Natural killer cell (primary cell): ENCODE data around the gene CDC42EP1. TPM values are rescaled to one million over a fixed set of nuclear protein-coding genes. Genes with fewer than 3 reads are reported as not detected.
"Not testable (repeated sequence)": the region's sequence is repeated elsewhere in the genome, so short reads cannot be mapped to it uniquely, and the experiment has no call there.

Source experiments
- ATAC-seq, 3 donors: fragments of 150-1000 bp in 2 of 3; fragments of 200-7000 bp in 1 of 3; cut with Tn5 transposase; 1 replicate in 1 of 3; 2 replicates in 2 of 3; pipeline ENCODE4 v1.10.0; 2021; ENCODE audit warnings: mild to moderate bottlenecking in 2 of 3, moderate library complexity in 2 of 3
- DNase-seq, 2 donors: peaks; one replicate each; pipeline versions ENCODE4 v3.0.0 to v3.0.0-alpha.2; 2013 to 2021; ENCODE audit warnings: mixed read lengths in 1 of 2
- H3K27ac ChIP-seq: one replicate; pipeline ENCODE4 v1.5.1; 2013; ENCODE audit warnings: mild to moderate bottlenecking, low read length
- H3K27me3 ChIP-seq: one replicate; pipeline ENCODE4 v1.6.1; 2013; ENCODE audit warnings: low read length; ENCODE audit not compliant: control insufficient read depth, insufficient read depth
- H3K36me3 ChIP-seq: one replicate; pipeline ENCODE4 v1.6.1; 2013; ENCODE audit warnings: low read length; ENCODE audit not compliant: control insufficient read depth, insufficient read depth
- H3K4me1 ChIP-seq: one replicate; pipeline ENCODE4 v1.6.1; 2013; ENCODE audit warnings: low read length; ENCODE audit not compliant: control insufficient read depth, insufficient read depth
- H3K4me3 ChIP-seq: one replicate; pipeline ENCODE4 v1.5.1; 2013; ENCODE audit warnings: low read length
- H3K9me3 ChIP-seq: one replicate; pipeline ENCODE4 v1.6.1; 2013; ENCODE audit warnings: low read length; ENCODE audit not compliant: control insufficient read depth, insufficient read depth
- H3K27ac Mint-ChIP-seq, 2 donors: one replicate each; pipeline ENCODE4 v1.8.0; 2022; ENCODE audit warnings: mild to moderate bottlenecking in 2 of 2, mixed read lengths in 2 of 2, moderate library complexity in 1 of 2
- H3K27me3 Mint-ChIP-seq, 2 donors: one replicate each; pipeline ENCODE4 v1.8.0; 2022; ENCODE audit warnings: low read depth in 2 of 2, mixed read lengths in 2 of 2
- H3K36me3 Mint-ChIP-seq: one replicate; pipeline ENCODE4 v1.8.0; 2022; ENCODE audit warnings: mixed read lengths
- H3K4me1 Mint-ChIP-seq, 2 donors: one replicate each; pipeline ENCODE4 v1.8.0; 2022; ENCODE audit warnings: mixed read lengths in 2 of 2
- H3K4me3 Mint-ChIP-seq: one replicate; pipeline ENCODE4 v1.8.0; 2022; ENCODE audit warnings: mild to moderate bottlenecking, moderate library complexity, mixed read lengths
- H3K9me3 Mint-ChIP-seq, 2 donors: one replicate each; pipeline ENCODE4 v1.8.0; 2022; ENCODE audit warnings: mixed read lengths in 2 of 2
- CTCF ChIP-seq: fragments of 200-600 bp; IDR thresholded peaks from one replicate; pipeline ENCODE4 v1.8.0; 2022; ENCODE audit warnings: antibody characterized with exemption
- WGBS: methylation state at CpG from one replicate; pipeline ENCODE4 v1.1.7; 2013; ENCODE audit warnings: missing lambda C conversion rate; ENCODE audit not compliant: insufficient coverage; 5-methylcytosine and 5-hydroxymethylcytosine counted together
- intact Hi-C: fragments of 100-400 bp; cut with micrococcal nuclease; formaldehyde crosslinking; loops from one replicate; pipeline ENCODE4 v1.14.2; 2022
- total RNA-seq, 4 donors: library from RNA; stranded (reverse); fragments of 120-200 nt in 1 of 4; gene quantifications; one replicate each; pipeline versions ENCODE4 v1.2.3 to v1.2.4, GENCODE V29; 2013 to 2022

CDC42EP1 gene
- total RNA-seq, 3 donors from 2014 or later (not counting 1 experiment from before 2014, with no cell fraction given): 0.27 to 0.78 TPM; not detected in 1

GRCh38 chr22:37525746-37526350, 34.4 kb upstream of the CDC42EP1 start:
- Mint-ChIP-seq H3K4me3 (no peak overlapping the region), H3K27me3 (peaks cover 13 to 18% of the 10 kb centered on the region in 2 donors), H3K27ac (no peak overlapping the region), H3K4me1 (no peaks in the 10 kb centered on the region), H3K36me3 (no peaks in the 10 kb centered on the region), H3K9me3 (no peaks in the 10 kb centered on the region)
- intact Hi-C loops: no loop called here
- no peak overlapping the region for H3K27ac ChIP-seq
- WGBS: 71% methylated on average over 7 of the region's 7 CpGs
- H3K9me3 ChIP-seq: no peaks in the 10 kb centered on the region
- DNase-seq: no peak
- H3K36me3 ChIP-seq: no peaks in the 10 kb centered on the region
- ATAC-seq: no peak
- TF ChIP-seq CTCF: no peak
- no peak overlapping the region for H3K4me3 ChIP-seq
- no peaks in the 10 kb centered on the region for H3K4me1 ChIP-seq
- peaks cover 7% of the 10 kb centered on the region for H3K27me3 ChIP-seq

- H3K4me1 Mint-ChIP-seq: no peaks in the 10 kb centered on the region
- no peaks in the 10 kb centered on the region for H3K9me3 Mint-ChIP-seq
- no peak overlapping the region for H3K4me3 Mint-ChIP-seq
- H3K4me1 ChIP-seq: no peaks in the 10 kb centered on the region
- H3K27me3 Mint-ChIP-seq: peaks cover 17 to 18% of the 10 kb centered on the region in 2 donors
- peaks cover 4% of the 10 kb centered on the region for H3K27me3 ChIP-seq
- WGBS: 85% methylated on average over 12 of the region's 12 CpGs
- H3K4me3 ChIP-seq: no peak overlapping the region
- no peaks in the 10 kb centered on the region for H3K9me3 ChIP-seq
- H3K27ac Mint-ChIP-seq: no peak overlapping the region
- H3K36me3 Mint-ChIP-seq: no peaks in the 10 kb centered on the region
- ATAC-seq (no peak), DNase-seq (no peak)
- TF ChIP-seq CTCF: no peak
- intact Hi-C loops: no loop called here
- no peaks in the 10 kb centered on the region for H3K36me3 ChIP-seq
- no peak overlapping the region for H3K27ac ChIP-seq
These were observed 33.9 kb upstream of the CDC42EP1 start for GRCh38 chr22:37526376-37526775.

- H3K4me3 ChIP-seq, H3K4me3 Mint-ChIP-seq, H3K36me3 ChIP-seq, H3K9me3 Mint-ChIP-seq, H3K36me3 Mint-ChIP-seq, H3K27me3 ChIP-seq, intact Hi-C loops, H3K27ac Mint-ChIP-seq, H3K9me3 ChIP-seq, ATAC-seq, H3K27ac ChIP-seq, DNase-seq, H3K4me1 ChIP-seq, H3K4me1 Mint-ChIP-seq: not testable (repeated sequence)
- H3K27me3 Mint-ChIP-seq: peaks cover 17 to 20% of the 10 kb centered on the region in 2 donors
- 86% methylated on average over 8 of the region's 9 CpGs for whole genome bisulfite sequencing
These were observed 33.1 kb upstream of the CDC42EP1 start for GRCh38 chr22:37527081-37527752.

- H3K4me3 Mint-ChIP-seq, DNase-seq, H3K4me1 Mint-ChIP-seq, H3K27ac ChIP-seq, H3K4me1 ChIP-seq, H3K36me3 ChIP-seq, ATAC-seq, H3K36me3 Mint-ChIP-seq, H3K27ac Mint-ChIP-seq, H3K27me3 ChIP-seq, intact Hi-C loops, H3K9me3 Mint-ChIP-seq, H3K9me3 ChIP-seq, H3K4me3 ChIP-seq: not testable (repeated sequence)
- 87% methylated on average over 8 of the region's 9 CpGs for WGBS
- peaks cover 13 to 14% of the 10 kb centered on the region in 2 donors for H3K27me3 Mint-ChIP-seq
These were observed 32.3 kb upstream of the CDC42EP1 start for GRCh38 chr22:37527952-37528351.
